ENCODE results near the gene FBXW8. TPM values are rescaled to one million over a fixed set of nuclear protein-coding genes. Genes with fewer than 3 reads are reported as not detected.

Gene FBXW8
- total RNA-seq, 1 donor from 2014 or later: 5.5 TPM

- intact Hi-C loops (cut with DNase I): loop anchor here (5.0 kb wide), 1 partner anchor 180 kb away; no protein-coding TSS in a partner anchor
- DNase-seq: no peak
- ATAC-seq (ENCODE audit: poor library complexity): no peak
Observed at GRCh38 chr12:116882742-116883141, 28.0 kb upstream of the FBXW8 start.

- intact Hi-C loops (cut with DNase I): loop anchor here (5.0 kb wide), 1 partner anchor 183 kb away; no protein-coding TSS in a partner anchor
- ATAC-seq (ENCODE audit: poor library complexity): no peak
- no peak for DNase-seq
Observed at GRCh38 chr12:116884871-116885270, 25.9 kb upstream of the FBXW8 start.

- DNase-seq (no peak), ATAC-seq (ENCODE audit: poor library complexity) (no peak)
- intact Hi-C loops (cut with DNase I): no loop called here
Observed at GRCh38 chr12:116885491-116885890, 25.3 kb upstream of the FBXW8 start.

GRCh38 chr12:116887244-116887643, 23.5 kb upstream of the FBXW8 start:
- ATAC-seq (ENCODE audit: poor library complexity) (no peak), DNase-seq (no peak)
- intact Hi-C loops (cut with DNase I): no loop called here

- ATAC-seq (ENCODE audit: poor library complexity) (no peak), DNase-seq (no peak)
- intact Hi-C loops (cut with DNase I): no loop called here
Observed at GRCh38 chr12:116887897-116888296, 22.9 kb upstream of the FBXW8 start.

- ATAC-seq (ENCODE audit: poor library complexity): no peak
- intact Hi-C loops (cut with DNase I): no loop called here
- no peak for DNase-seq
Observed at GRCh38 chr12:116890330-116890729, 20.4 kb upstream of the FBXW8 start.

GRCh38 chr12:116891019-116891418, 19.7 kb upstream of the FBXW8 start:
- intact Hi-C loops (cut with DNase I): no loop called here
- ATAC-seq (ENCODE audit: poor library complexity) (no peak), DNase-seq (no peak)

- intact Hi-C loops (cut with DNase I): no loop called here
- ATAC-seq (ENCODE audit: poor library complexity) (no peak), DNase-seq (no peak)
Observed at GRCh38 chr12:116892349-116893140, 18.2 kb upstream of the FBXW8 start.

- intact Hi-C loops (cut with DNase I): no loop called here
- DNase-seq: no peak
- no peak for ATAC-seq (ENCODE audit: poor library complexity)
Observed at GRCh38 chr12:116894913-116895312, 15.8 kb upstream of the FBXW8 start.

GRCh38 chr12:116896411-116896924, 14.3 kb upstream of the FBXW8 start:
- intact Hi-C loops (cut with DNase I): no loop called here
- DNase-seq: no peak
- no peak for ATAC-seq (ENCODE audit: poor library complexity)

- DNase-seq: no peak
- no peak for ATAC-seq (ENCODE audit: poor library complexity)
- intact Hi-C loops (cut with DNase I): no loop called here
Observed at GRCh38 chr12:116897476-116897875, 13.3 kb upstream of the FBXW8 start.

- ATAC-seq (ENCODE audit: poor library complexity) (no peak), DNase-seq (no peak)
- intact Hi-C loops (cut with DNase I): no loop called here
Observed at GRCh38 chr12:116898669-116899068, 12.1 kb upstream of the FBXW8 start.

GRCh38 chr12:116901612-116902011, 9.1 kb upstream of the FBXW8 start:
- intact Hi-C loops (cut with DNase I): no loop called here
- DNase-seq: no peak
- ATAC-seq (ENCODE audit: poor library complexity): no peak

GRCh38 chr12:116903818-116904217, 6.9 kb upstream of the FBXW8 start:
- ATAC-seq (ENCODE audit: poor library complexity) (no peak), DNase-seq (no peak)
- intact Hi-C loops (cut with DNase I): no loop called here

- intact Hi-C loops (cut with DNase I): no loop called here
- ATAC-seq (ENCODE audit: poor library complexity) (no peak), DNase-seq (no peak)
Observed at GRCh38 chr12:116906285-116906684, 4.5 kb upstream of the FBXW8 start.

GRCh38 chr12:116910280-116910644, 488 bp upstream of the FBXW8 start:
- no peak for DNase-seq
- intact Hi-C loops (cut with DNase I): loop anchor here (10.0 kb wide), 1 partner anchor 105 kb away; no protein-coding TSS in a partner anchor
- no peak for ATAC-seq (ENCODE audit: poor library complexity)

GRCh38 chr12:116915326-116915725, 4.6 kb downstream of the FBXW8 start:
- no peak for DNase-seq
- no peak for ATAC-seq (ENCODE audit: poor library complexity)
- intact Hi-C loops (cut with DNase I): loop anchor here (10.0 kb wide), 1 partner anchor 99 kb away; no protein-coding TSS in a partner anchor

GRCh38 chr12:116916122-116916521, 5.4 kb downstream of the FBXW8 start:
- intact Hi-C loops (cut with DNase I): loop anchor here (10.0 kb wide), 1 partner anchor 99 kb away; no protein-coding TSS in a partner anchor
- no peak for DNase-seq
- no peak for ATAC-seq (ENCODE audit: poor library complexity)

- DNase-seq (no peak), ATAC-seq (ENCODE audit: poor library complexity) (peak; percentile 73)
- intact Hi-C loops (cut with DNase I): loop anchor here (10.0 kb wide), 1 partner anchor 98 kb away; no protein-coding TSS in a partner anchor
Observed at GRCh38 chr12:116916714-116917114, 6.0 kb downstream of the FBXW8 start.

GRCh38 chr12:116918464-116918863, 7.7 kb downstream of the FBXW8 start:
- DNase-seq (no peak), ATAC-seq (ENCODE audit: poor library complexity) (no peak)
- intact Hi-C loops (cut with DNase I): loop anchor here (10.0 kb wide), 1 partner anchor 96 kb away; no protein-coding TSS in a partner anchor

All from Right ventricle myocardium superior (tissue), 1 donor.